ENCODE data around the gene WDR27. TPM values are rescaled to one million over a fixed set of nuclear protein-coding genes. Genes with fewer than 3 reads are reported as not detected.
A peak's percentile ranks its signal among the peaks of the same experiment; 100 is the strongest.
"Not testable (repeated sequence)": the region's sequence is repeated elsewhere in the genome, so short reads cannot be mapped to it uniquely, and the experiment has no call there.

Gene WDR27
- total RNA-seq, 2 experiments from 2014 or later, result 22.9 to 25.3 TPM

DNA sequence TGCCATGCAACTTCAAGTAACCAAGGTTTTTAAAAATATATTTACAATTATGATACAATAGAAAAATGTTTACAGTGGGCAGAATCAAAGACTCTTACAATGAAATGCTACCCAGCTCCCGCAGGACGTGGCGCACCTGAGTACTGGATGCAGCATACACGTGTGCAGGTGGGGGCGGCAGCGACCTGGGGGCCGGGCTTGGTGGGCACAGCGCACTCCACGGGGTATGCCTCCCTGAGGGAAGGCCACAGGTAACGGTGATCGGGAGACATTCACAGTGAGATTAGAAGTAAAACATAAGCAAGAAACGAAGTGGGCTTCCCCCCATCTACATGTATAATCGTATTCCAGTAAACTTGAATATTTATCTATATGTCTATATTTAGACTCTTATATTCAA, 54.2 kb downstream of the WDR27 start:
- Mint-ChIP-seq H3K36me3 (ENCODE audit: low read depth) (no peaks in the 10 kb centered on the region), H3K4me1 (ENCODE audit: low read depth) (no peaks in the 10 kb centered on the region), H3K27me3 (ENCODE audit: low read depth) (no peaks in the 10 kb centered on the region), H3K4me3 (no peak overlapping the region), H3K27ac (no peak overlapping the region), H3K9me3 (ENCODE audit: insufficient read depth) (no peaks in the 10 kb centered on the region)
- CTCF ChIA-PET, result no interaction called here
- DNase-seq (no peak), ATAC-seq (no peak)
- POLR2A ChIA-PET, result no interaction called here

- no peaks in the 10 kb centered on the region for H3K4me1 Mint-ChIP-seq (ENCODE audit: low read depth)
- H3K36me3 Mint-ChIP-seq (ENCODE audit: low read depth), result no peaks in the 10 kb centered on the region
- CTCF ChIA-PET, result no interaction called here
- H3K9me3 Mint-ChIP-seq (ENCODE audit: insufficient read depth), result no peaks in the 10 kb centered on the region
- POLR2A ChIA-PET, result no interaction called here
- ATAC-seq, result no peak
- no peaks in the 10 kb centered on the region for H3K27me3 Mint-ChIP-seq (ENCODE audit: low read depth)
- no peak for DNase-seq
- no peak overlapping the region for H3K4me3 Mint-ChIP-seq
- no peak overlapping the region for H3K27ac Mint-ChIP-seq
These were observed 54.8 kb downstream of the WDR27 start for GRCh38 chr6:169646906-169647567.

- DNase-seq; H3K36me3 Mint-ChIP-seq (ENCODE audit: low read depth); H3K4me1 Mint-ChIP-seq (ENCODE audit: low read depth); H3K9me3 Mint-ChIP-seq (ENCODE audit: insufficient read depth); POLR2A ChIA-PET; CTCF ChIA-PET; H3K4me3 Mint-ChIP-seq; ATAC-seq; H3K27me3 Mint-ChIP-seq (ENCODE audit: low read depth); H3K27ac Mint-ChIP-seq: not testable (repeated sequence)
These were observed 56.4 kb downstream of the WDR27 start for GRCh38 chr6:169645459-169645858.

DNA sequence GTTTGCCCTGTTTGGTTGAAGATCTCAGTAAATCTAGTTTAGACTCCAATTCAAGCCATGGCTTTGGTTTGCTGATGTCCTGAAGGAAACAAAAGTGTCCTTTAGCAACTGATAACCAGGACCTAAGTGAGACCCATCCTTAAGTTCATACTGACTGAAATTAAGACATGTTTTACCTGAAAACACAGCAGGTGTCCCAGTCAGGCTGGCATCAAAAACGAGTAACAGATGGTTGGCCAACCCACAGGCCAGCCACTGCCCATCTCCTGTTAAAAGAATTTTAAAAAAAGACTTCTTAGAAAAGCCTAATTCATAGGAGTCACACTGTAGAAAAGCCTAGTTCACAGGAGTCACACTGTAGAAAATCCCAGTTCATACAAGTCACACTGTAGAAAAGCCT, 58.3 kb downstream of the WDR27 start:
- ChIA-PET CTCF (no interaction called here), POLR2A (no interaction called here)
- Mint-ChIP-seq H3K27me3 (ENCODE audit: low read depth) (no peaks in the 10 kb centered on the region), H3K4me1 (ENCODE audit: low read depth) (no peaks in the 10 kb centered on the region), H3K27ac (no peak overlapping the region), H3K4me3 (no peak overlapping the region), H3K36me3 (ENCODE audit: low read depth) (no peaks in the 10 kb centered on the region), H3K9me3 (ENCODE audit: insufficient read depth) (no peaks in the 10 kb centered on the region)
- no peak for ATAC-seq
- no peak for DNase-seq

DNA sequence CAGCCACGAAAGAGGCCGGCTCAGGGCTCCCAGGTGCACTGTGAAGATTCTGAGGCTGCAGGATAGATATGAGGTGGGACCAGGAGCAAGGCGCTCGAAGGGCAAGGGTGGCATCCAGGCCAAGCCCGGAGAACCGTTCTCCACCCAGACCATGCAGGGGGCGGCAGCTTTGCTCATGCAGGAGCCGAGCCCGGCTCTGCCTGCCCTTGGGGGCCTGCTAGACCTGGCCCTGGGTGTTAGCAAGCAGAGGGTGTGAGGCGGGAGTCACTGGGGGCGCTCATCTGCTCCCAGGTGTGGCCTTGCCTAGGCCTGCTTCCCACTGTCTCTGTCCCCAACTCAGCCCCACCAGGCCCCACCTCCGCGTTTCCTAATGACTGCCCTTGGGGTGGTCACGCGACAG, 59.4 kb downstream of the WDR27 start:
- ATAC-seq (no peak), DNase-seq (no peak)
- Mint-ChIP-seq H3K27me3 (ENCODE audit: low read depth) (no peaks in the 10 kb centered on the region), H3K4me1 (ENCODE audit: low read depth) (no peaks in the 10 kb centered on the region), H3K9me3 (ENCODE audit: insufficient read depth) (no peaks in the 10 kb centered on the region), H3K36me3 (ENCODE audit: low read depth) (no peaks in the 10 kb centered on the region), H3K4me3 (no peak overlapping the region), H3K27ac (no peak overlapping the region)
- POLR2A ChIA-PET, result no interaction called here
- CTCF ChIA-PET, result no interaction called here

DNA sequence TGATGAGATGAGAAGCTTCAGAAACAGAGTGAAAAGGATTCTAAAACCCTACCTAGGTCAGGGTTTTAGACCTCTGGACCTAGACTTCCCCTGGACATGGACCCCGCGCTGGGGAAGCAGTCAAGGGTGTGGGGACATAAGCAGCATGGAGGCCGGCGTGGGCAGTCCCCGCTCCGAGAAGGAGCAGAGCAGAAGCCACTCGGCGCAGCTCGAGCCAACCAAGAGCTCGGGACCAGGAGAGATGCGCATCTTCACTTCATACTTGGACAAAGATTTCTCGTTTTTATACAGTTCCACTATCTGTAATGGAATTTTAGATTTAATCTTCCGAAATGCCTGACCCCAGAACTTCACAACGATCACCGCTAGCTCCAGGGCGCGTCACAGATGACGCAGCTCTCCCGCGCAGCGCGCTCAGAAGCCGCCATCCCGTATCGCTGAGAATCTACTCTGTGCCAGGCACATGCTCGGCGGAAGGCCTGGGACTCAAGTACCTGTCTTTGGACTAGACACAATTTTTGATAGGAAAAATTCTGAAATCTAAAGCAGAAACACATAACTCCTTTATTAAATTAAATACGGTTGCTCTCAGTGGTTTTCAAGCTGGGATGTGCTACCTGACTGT, 60.3 kb downstream of the WDR27 start:
- no peaks in the 10 kb centered on the region for H3K36me3 Mint-ChIP-seq (ENCODE audit: low read depth)
- no peaks in the 10 kb centered on the region for H3K27me3 Mint-ChIP-seq (ENCODE audit: low read depth)
- no peak for ATAC-seq
- H3K27ac Mint-ChIP-seq, result no peak overlapping the region
- DNase-seq, result no peak
- ChIA-PET CTCF (no interaction called here), POLR2A (no interaction called here)
- no peak overlapping the region for H3K4me3 Mint-ChIP-seq
- no peaks in the 10 kb centered on the region for H3K4me1 Mint-ChIP-seq (ENCODE audit: low read depth)
- no peaks in the 10 kb centered on the region for H3K9me3 Mint-ChIP-seq (ENCODE audit: insufficient read depth)

DNA sequence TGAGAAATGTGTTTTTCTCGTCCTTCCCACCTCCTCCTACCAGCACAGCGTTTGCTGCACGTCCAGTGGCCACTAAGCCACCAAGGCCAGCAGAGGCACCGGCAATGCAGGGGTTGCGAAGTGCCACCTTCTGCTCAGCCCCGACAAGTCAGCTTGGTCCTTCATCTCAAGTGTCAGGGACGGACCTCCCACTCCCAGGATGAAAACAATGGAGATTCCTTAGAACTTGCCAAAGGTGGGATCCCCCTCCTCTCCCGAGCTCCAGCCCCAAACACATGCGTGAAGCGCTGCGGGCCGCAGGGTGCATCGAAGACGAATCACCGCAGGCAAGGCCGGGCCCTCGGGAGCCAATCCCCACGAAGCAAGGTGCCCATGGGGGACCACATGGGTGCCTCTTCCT, 60.8 kb downstream of the WDR27 start:
- ChIA-PET CTCF (no interaction called here), POLR2A (no interaction called here)
- no peaks in the 10 kb centered on the region for H3K9me3 Mint-ChIP-seq (ENCODE audit: insufficient read depth)
- H3K27ac Mint-ChIP-seq, result peak overlapping the region; percentile 25
- H3K4me1 Mint-ChIP-seq (ENCODE audit: low read depth), result no peaks in the 10 kb centered on the region
- H3K36me3 Mint-ChIP-seq (ENCODE audit: low read depth), result no peaks in the 10 kb centered on the region
- DNase-seq, result no peak
- H3K4me3 Mint-ChIP-seq, result no peak overlapping the region
- H3K27me3 Mint-ChIP-seq (ENCODE audit: low read depth), result no peaks in the 10 kb centered on the region
- ATAC-seq, result no peak

- POLR2A ChIA-PET, result no interaction called here
- no peaks in the 10 kb centered on the region for H3K9me3 Mint-ChIP-seq (ENCODE audit: insufficient read depth)
- H3K4me1 Mint-ChIP-seq (ENCODE audit: low read depth), result no peaks in the 10 kb centered on the region
These were observed 61.4 kb downstream of the WDR27 start for GRCh38 chr6:169640351-169640852.

DNA sequence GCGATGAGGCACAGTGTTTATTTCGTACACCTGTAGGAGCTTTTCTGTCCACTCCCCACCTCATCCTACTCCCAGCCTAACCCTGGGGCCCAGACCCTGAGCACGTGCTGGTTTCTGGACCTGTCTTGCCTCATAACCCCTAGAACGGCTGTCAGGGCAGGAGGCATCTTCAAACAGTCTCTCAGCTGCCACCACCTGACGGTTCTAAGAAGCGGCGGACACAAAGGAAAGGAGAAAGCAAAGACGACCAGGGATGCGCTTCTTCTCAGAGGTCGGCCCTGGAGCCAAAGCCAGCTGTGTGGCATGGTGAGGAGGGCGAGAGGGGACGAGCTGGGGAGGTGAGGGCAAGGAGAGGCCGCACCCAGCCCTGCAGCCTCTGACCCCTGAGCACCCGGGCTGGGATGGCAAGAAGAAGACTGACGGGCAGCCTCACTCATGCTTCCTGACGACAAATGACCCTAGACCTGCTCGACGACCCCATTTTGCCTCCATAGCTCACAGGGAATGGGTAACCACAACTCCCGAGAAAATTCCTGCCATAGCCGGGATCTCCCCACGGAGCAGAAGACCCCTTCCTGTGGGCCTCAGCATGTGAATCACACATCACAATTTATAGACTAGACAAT, 62.1 kb downstream of the WDR27 start:
- H3K9me3 Mint-ChIP-seq (ENCODE audit: insufficient read depth), result no peaks in the 10 kb centered on the region
- POLR2A ChIA-PET, result no interaction called here
- no peaks in the 10 kb centered on the region for H3K4me1 Mint-ChIP-seq (ENCODE audit: low read depth)
- CTCF ChIA-PET, result no interaction called here
- H3K27me3 Mint-ChIP-seq (ENCODE audit: low read depth), result no peaks in the 10 kb centered on the region
- DNase-seq (no peak), ATAC-seq (no peak)
- H3K27ac Mint-ChIP-seq, result no peak overlapping the region
- H3K4me3 Mint-ChIP-seq, result no peak overlapping the region
- no peaks in the 10 kb centered on the region for H3K36me3 Mint-ChIP-seq (ENCODE audit: low read depth)

More at GRCh38 chr6:169640351-169640852, 61.4 kb downstream of the WDR27 start:
- H3K27ac Mint-ChIP-seq, result no peak overlapping the region
- H3K27me3 Mint-ChIP-seq (ENCODE audit: low read depth), result no peaks in the 10 kb centered on the region
- H3K4me3 Mint-ChIP-seq, result no peak overlapping the region
- ATAC-seq (no peak), DNase-seq (no peak)
- no peaks in the 10 kb centered on the region for H3K36me3 Mint-ChIP-seq (ENCODE audit: low read depth)
- CTCF ChIA-PET, result no interaction called here

GRCh38 chr6:169638915-169639314, 62.9 kb downstream of the WDR27 start:
- H3K27me3 Mint-ChIP-seq (ENCODE audit: low read depth), result no peaks in the 10 kb centered on the region
- CTCF ChIA-PET, result no interaction called here
- ATAC-seq (no peak), DNase-seq (no peak)
- H3K9me3 Mint-ChIP-seq (ENCODE audit: insufficient read depth), result no peaks in the 10 kb centered on the region
- H3K4me3 Mint-ChIP-seq, result no peak overlapping the region
- no peak overlapping the region for H3K27ac Mint-ChIP-seq
- no peaks in the 10 kb centered on the region for H3K36me3 Mint-ChIP-seq (ENCODE audit: low read depth)
- H3K4me1 Mint-ChIP-seq (ENCODE audit: low read depth), result no peaks in the 10 kb centered on the region
- POLR2A ChIA-PET, result no interaction called here

- Mint-ChIP-seq H3K4me3 (no peak overlapping the region), H3K4me1 (ENCODE audit: low read depth) (no peaks in the 10 kb centered on the region), H3K36me3 (ENCODE audit: low read depth) (no peaks in the 10 kb centered on the region), H3K27me3 (ENCODE audit: low read depth) (no peaks in the 10 kb centered on the region), H3K27ac (no peak overlapping the region), H3K9me3 (ENCODE audit: insufficient read depth) (no peaks in the 10 kb centered on the region)
- ChIA-PET CTCF (no interaction called here), POLR2A (no interaction called here)
- no peak for ATAC-seq
- no peak for DNase-seq
These were observed 63.4 kb downstream of the WDR27 start for GRCh38 chr6:169638388-169638787.

- Mint-ChIP-seq H3K4me1 (ENCODE audit: low read depth) (no peaks in the 10 kb centered on the region), H3K27ac (no peak overlapping the region), H3K36me3 (ENCODE audit: low read depth) (no peaks in the 10 kb centered on the region), H3K9me3 (ENCODE audit: insufficient read depth) (no peaks in the 10 kb centered on the region), H3K4me3 (no peak overlapping the region), H3K27me3 (ENCODE audit: low read depth) (no peaks in the 10 kb centered on the region)
- POLR2A ChIA-PET, result no interaction called here
- DNase-seq (no peak), ATAC-seq (no peak)
- CTCF ChIA-PET, result no interaction called here
These were observed 66.5 kb downstream of the WDR27 start for GRCh38 chr6:169635345-169635744.
